ENCODE results near the gene MSGN1.

MSGN1 gene

GRCh38 chr2:17786727-17787126 lies 29.5 kb upstream of the MSGN1 start:
- ChIA-PET POLR2A (no interaction called here), CTCF (interaction anchor here (1.0 to 1.9 kb wide), 3 partner anchors 8 to 44 kb away, joined by 3 to 4 read pairs (median 4); no protein-coding TSS in a partner anchor)
- no peak for TF ChIP-seq CTCF (IDR thresholded peaks at IDR 0.05; ENCODE audit: control extremely low read depth, extremely low read depth, low read depth, missing control alignments)
- no peak for DNase-seq (ENCODE audit: extremely low spot score)

GRCh38 chr2:17788773-17789172 lies 27.5 kb upstream of the MSGN1 start:
- ChIA-PET CTCF (interaction anchor here (1.0 to 2.0 kb wide), 4 partner anchors 8 to 68 kb away, joined by 3 to 6 read pairs (median 4); no protein-coding TSS in a partner anchor), POLR2A (no interaction called here)
- no peak for DNase-seq (ENCODE audit: extremely low spot score)
- no peak for TF ChIP-seq CTCF (IDR thresholded peaks at IDR 0.05; ENCODE audit: control extremely low read depth, extremely low read depth, low read depth, missing control alignments)

DNA sequence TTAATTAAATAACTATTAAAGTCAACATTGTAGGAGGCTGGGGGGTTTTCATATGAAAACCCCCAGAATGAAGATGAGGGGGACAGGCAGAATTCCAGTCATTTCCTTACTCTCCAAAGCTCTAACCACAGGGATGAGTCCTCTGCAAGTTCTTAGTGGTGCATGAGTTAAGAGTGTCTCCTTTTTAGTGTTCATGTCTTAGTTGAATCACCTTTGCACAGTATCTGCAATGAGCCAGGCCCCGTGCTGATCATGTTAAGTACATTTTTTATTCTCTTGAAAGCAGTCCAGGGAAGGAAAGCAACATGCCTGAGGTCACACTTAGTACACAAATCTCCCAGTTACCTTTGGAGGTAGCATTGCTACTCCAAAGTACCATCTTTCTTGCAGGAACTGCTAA lies 25.7 kb upstream of the MSGN1 start:
- no peak for TF ChIP-seq CTCF (IDR thresholded peaks at IDR 0.05; ENCODE audit: control extremely low read depth, extremely low read depth, low read depth, missing control alignments)
- ChIA-PET CTCF (interaction anchor here (1.2 to 1.3 kb wide), 2 partner anchors 15 to 27 kb away, joined by 3 to 5 read pairs; partner anchors contain the start of gene MSGN1), POLR2A (no interaction called here)
- DNase-seq (ENCODE audit: extremely low spot score), result no peak

DNA sequence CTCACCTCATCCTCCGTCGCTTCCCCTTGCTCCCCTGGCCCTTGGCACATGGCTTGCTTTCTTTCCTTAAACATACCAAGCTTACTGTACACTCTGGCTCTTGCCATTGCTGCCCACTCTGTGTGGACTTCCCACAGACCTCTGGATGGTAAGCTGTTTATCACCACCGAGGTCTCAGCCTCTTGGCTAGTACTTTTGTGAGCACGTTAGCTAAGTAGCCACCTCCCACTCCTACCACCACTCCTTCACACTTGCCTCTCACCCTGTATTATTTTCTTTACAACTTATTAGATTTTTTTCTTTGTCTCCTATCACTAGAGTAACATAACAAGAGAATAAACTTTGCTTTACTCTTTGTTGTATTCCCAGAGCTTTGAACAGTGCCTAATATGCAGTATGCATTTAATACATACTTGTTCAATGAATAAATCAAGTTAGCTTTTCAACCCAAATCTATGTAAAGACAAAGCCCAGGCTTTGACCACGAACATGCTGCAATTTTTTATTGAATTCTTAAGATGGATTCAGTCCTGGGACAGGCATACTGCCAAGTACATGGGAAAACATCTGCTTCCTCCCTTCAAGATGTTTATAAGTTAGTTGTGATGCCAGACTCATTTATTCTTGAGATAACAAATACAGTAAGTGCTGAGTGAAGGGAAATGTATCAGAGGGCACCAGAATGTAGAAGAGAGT lies 25.0 kb upstream of the MSGN1 start:
- DNase-seq (ENCODE audit: extremely low spot score), result no peak
- CTCF ChIA-PET, result interaction anchor here (1.2 to 1.3 kb wide), 2 partner anchors 14 to 26 kb away, joined by 3 to 5 read pairs; partner anchors contain the start of gene MSGN1
- POLR2A ChIA-PET, result no interaction called here
- no peak for TF ChIP-seq CTCF (IDR thresholded peaks at IDR 0.05; ENCODE audit: control extremely low read depth, extremely low read depth, low read depth, missing control alignments)

DNA sequence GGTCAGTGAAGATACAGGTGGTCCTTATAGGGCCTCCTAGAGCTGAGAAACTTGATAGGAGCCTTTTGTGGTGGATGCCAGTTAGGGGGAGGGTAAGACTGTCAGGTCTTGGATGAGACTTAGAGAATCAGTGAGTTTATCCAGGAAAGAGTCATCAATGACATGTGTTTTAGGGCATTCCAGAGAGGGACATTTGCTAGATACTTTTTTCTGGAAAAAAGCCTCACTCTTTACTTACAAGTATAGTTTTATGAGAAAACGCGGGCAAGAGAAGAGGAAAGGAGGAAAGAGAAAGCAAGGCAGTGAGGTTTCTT lies 24.5 kb upstream of the MSGN1 start:
- CTCF ChIA-PET, result interaction anchor here (1.2 to 1.3 kb wide), 2 partner anchors 14 to 25 kb away, joined by 3 to 5 read pairs; partner anchors contain the start of gene MSGN1
- no peak for DNase-seq (ENCODE audit: extremely low spot score)
- POLR2A ChIA-PET, result no interaction called here
- TF ChIP-seq CTCF (IDR thresholded peaks at IDR 0.05; ENCODE audit: control extremely low read depth, extremely low read depth, low read depth, missing control alignments), result no peak

GRCh38 chr2:17792515-17792914 lies 23.7 kb upstream of the MSGN1 start:
- ChIA-PET CTCF (interaction anchor here (1.5 kb wide), 1 partner anchor 13 kb away, joined by 7 read pairs; no protein-coding TSS in a partner anchor), POLR2A (no interaction called here)
- DNase-seq (ENCODE audit: extremely low spot score), result no peak
- TF ChIP-seq CTCF (IDR thresholded peaks at IDR 0.05; ENCODE audit: control extremely low read depth, extremely low read depth, low read depth, missing control alignments), result no peak
